ENCODE measurements around the gene RAPGEF3.

RAPGEF3 gene

GRCh38 chr12:47779943-47780504, 21.3 kb upstream of the RAPGEF3 start:
- DNase-seq (ENCODE audit: insufficient read length) (no peak), FAIRE-seq (no peak)
- TF ChIP-seq POLR2A (IDR thresholded peaks at IDR 0.05; ENCODE audit: low read depth, low read length) (no peak), POLR2AphosphoS5 (IDR thresholded peaks at IDR 0.05; ENCODE audit: low read depth, low read length) (no peak), TAF1 (IDR thresholded peaks at IDR 0.05; ENCODE audit: borderline replicate concordance, low read depth, low read length) (no peak)

GRCh38 chr12:47779301-47779942, 20.7 kb upstream of the RAPGEF3 start:
- peak; percentile 83 for DNase-seq (ENCODE audit: insufficient read length)
- TF ChIP-seq POLR2A (IDR thresholded peaks at IDR 0.05; ENCODE audit: low read depth, low read length) (no peak), POLR2AphosphoS5 (IDR thresholded peaks at IDR 0.05; ENCODE audit: low read depth, low read length) (no peak), TAF1 (IDR thresholded peaks at IDR 0.05; ENCODE audit: borderline replicate concordance, low read depth, low read length) (no peak)
- FAIRE-seq, result peak; percentile 92

DNA sequence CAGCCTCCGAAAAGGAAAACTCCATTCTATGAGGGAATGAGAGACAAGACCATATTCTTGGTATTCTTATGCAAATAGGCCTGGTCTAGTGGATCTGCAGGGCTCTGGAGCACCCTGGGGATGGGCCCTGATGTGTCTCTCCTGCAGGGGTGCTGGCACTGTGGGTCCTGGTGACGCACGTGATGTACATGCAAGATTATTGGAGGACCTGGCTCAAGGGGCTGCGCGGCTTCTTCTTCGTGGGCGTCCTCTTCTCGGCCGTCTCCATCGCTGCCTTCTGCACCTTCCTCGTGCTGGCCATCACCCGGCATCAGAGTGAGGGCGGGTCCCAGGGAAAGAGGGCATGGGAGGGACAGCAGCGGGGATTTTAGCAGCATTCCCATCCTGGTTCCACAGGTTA, 20.2 kb upstream of the RAPGEF3 start:
- DNase-seq (ENCODE audit: insufficient read length) (no peak), FAIRE-seq (no peak)

DNA sequence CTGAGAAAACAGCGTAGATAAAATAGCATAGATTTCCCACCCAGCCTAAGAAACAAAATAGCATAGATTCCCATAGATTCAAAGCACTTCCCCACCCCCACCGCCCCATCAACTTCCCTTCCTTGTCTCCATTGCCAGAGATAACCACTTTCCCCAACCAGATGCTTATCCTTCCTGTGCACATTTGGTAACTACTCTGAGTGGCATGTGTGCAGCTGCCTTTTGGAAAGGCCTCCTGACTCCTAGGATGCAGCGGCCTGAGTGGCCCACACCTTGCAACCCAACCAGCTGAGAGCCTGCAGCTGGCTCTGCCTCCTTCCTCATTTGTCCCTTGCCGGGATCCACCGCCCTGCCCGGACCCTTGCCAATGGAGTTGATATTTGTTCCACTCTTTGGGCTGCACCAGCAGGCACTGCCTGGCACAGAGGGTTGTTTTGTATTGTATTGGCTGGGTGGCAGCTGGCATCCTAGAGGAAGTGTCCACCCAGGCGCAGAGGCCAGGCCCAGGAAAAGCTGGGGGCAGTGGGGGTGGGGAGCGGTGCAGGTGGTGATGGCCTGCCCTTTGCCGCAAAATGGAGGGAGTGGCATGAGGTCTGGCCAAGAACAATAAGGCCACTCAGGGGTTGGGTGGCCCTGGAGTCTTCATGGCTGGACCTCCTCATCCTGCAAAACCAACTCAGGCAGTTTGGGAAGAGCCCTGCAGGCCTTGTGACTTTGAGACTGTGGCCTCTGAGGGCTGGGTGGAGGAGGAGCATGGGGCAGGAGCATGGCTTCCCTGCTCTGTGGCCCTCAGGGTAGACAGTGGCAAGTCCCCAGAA, 19.3 kb upstream of the RAPGEF3 start:
- FAIRE-seq (no peak), DNase-seq (ENCODE audit: insufficient read length) (no peak)
- TF ChIP-seq POLR2A (IDR thresholded peaks at IDR 0.05; ENCODE audit: low read depth, low read length), result no peak
- TF ChIP-seq POLR2AphosphoS5 (IDR thresholded peaks at IDR 0.05; ENCODE audit: low read depth, low read length), result no peak
- no peak for TF ChIP-seq TAF1 (IDR thresholded peaks at IDR 0.05; ENCODE audit: borderline replicate concordance, low read depth, low read length)

More for the DNA sequence above, 20.2 kb upstream of the RAPGEF3 start:
- TF ChIP-seq TAF1 (IDR thresholded peaks at IDR 0.05; ENCODE audit: borderline replicate concordance, low read depth, low read length) (no peak), POLR2A (IDR thresholded peaks at IDR 0.05; ENCODE audit: low read depth, low read length) (no peak), POLR2AphosphoS5 (IDR thresholded peaks at IDR 0.05; ENCODE audit: low read depth, low read length) (no peak)

DNA sequence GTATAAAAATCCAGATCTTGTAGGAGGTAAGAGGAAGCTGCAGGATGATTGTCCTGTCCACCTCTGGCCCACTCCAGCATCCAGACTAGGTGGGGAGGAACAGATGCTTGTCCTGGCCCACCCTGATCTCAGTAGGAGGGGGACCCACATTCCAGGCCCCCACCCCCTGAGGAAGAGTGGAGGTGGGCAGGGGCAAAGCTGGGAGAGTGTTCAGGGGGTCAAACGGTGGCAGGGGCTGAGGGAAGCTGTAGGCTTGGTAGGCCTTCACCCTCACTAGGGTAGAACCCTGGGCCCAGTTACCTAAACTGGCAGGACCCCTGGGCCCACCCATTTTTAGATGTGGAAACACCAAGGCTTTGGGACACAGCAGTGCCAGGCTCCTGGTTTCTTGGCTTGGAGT, 18.5 kb upstream of the RAPGEF3 start:
- DNase-seq (ENCODE audit: insufficient read length) (no peak), FAIRE-seq (no peak)
- no peak for TF ChIP-seq TAF1 (IDR thresholded peaks at IDR 0.05; ENCODE audit: borderline replicate concordance, low read depth, low read length)
- no peak for TF ChIP-seq POLR2AphosphoS5 (IDR thresholded peaks at IDR 0.05; ENCODE audit: low read depth, low read length)
- no peak for TF ChIP-seq POLR2A (IDR thresholded peaks at IDR 0.05; ENCODE audit: low read depth, low read length)

DNA sequence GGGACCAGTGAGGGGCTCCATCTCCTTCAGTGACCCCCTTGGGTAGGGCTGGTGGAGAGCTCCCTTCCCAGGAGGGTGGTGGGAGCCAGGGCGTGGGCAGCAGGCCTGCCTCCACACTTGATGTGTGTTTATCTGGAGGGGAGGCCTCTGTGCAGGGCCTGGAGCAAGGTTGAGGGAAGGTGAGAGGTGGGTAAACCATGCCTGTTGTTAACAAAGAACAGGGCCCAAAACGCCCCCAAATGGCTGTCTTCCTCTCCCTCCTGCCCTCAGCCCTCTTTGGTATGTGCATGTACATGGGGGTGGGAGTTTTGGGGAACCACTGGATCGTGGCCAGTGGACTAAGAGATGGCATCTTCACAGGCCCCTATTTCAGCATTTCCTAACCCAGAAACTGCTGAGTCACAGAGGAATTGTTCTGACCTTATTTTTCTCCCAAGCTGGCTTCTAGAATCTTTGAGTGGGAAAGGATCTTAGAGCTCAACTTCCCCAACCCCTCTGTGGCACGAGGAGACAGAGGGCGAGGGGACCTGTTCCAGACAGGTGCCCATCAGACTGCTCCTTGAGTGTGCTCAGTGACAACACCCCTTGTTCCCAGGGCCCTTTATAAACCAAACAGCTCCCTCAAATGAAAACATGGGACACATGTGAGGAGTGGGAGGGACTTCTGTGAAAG, 17.9 kb upstream of the RAPGEF3 start:
- TF ChIP-seq TAF1 (IDR thresholded peaks at IDR 0.05; ENCODE audit: borderline replicate concordance, low read depth, low read length), result no peak
- TF ChIP-seq POLR2A (IDR thresholded peaks at IDR 0.05; ENCODE audit: low read depth, low read length), result no peak
- no peak for TF ChIP-seq POLR2AphosphoS5 (IDR thresholded peaks at IDR 0.05; ENCODE audit: low read depth, low read length)
- FAIRE-seq (no peak), DNase-seq (ENCODE audit: insufficient read length) (no peak)

GRCh38 chr12:47775100-47775911, 16.6 kb upstream of the RAPGEF3 start:
- FAIRE-seq, result no peak
- no peak for TF ChIP-seq TAF1 (IDR thresholded peaks at IDR 0.05; ENCODE audit: borderline replicate concordance, low read depth, low read length)
- TF ChIP-seq POLR2AphosphoS5 (IDR thresholded peaks at IDR 0.05; ENCODE audit: low read depth, low read length), result no peak
- no peak for TF ChIP-seq POLR2A (IDR thresholded peaks at IDR 0.05; ENCODE audit: low read depth, low read length)
- DNase-seq (ENCODE audit: insufficient read length), result no peak

DNA sequence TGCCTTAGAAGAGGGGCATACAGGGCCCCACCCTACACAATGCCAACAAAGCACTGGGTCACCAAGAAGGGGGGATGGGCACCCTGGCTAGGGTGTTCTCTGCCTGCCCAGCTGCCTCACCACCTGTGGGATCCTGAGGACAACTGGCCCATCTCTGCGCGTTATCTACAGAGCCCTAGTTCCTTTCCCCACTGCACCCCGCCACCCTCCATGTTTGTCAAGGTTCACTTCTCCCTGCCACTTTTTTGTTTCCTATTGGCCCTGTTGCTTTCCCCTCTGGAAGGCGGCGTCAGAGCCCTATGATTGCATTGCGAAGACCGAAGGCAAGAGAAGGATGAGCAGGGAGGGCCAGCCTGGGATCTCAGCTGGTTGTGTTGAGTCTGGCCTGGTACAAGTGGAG, 16.0 kb upstream of the RAPGEF3 start:
- DNase-seq (ENCODE audit: insufficient read length) (no peak), FAIRE-seq (no peak)
- no peak for TF ChIP-seq POLR2AphosphoS5 (IDR thresholded peaks at IDR 0.05; ENCODE audit: low read depth, low read length)

DNA sequence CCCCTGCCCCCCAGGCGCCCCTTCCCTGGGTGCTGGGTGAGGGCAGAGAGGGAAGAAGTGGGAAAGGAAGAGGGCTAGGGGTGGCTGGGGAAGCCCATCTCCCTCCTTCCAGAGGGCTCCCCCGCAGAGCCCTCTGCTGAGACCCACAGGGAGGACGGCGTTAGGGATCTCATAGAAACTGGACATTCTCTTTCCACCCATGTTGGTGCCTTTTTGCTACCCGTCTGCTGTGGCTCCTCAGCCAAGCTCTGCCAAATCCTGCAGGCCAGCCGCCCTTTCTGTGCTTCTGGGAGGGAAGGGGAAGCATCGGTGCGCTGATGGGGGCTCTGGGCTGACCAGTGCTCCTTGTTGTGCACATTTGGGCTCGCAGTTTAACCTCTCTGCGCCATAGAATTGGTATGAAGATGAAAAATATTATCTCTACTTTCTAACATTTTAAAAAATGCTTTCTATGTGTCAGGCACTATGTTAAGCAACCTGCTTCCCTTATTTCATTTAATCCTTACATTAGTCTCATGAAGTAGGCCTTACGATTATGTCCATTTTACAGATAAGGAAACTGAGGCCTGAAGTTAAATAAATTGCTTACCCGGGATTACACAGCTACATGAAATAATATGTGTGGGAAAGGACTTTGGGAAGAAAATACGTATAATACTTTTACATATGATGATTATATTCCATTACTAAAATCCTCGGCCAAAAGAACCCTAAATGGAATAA, 15.3 kb upstream of the RAPGEF3 start:
- no peak for TF ChIP-seq POLR2AphosphoS5 (IDR thresholded peaks at IDR 0.05; ENCODE audit: low read depth, low read length)
- no peak for TF ChIP-seq POLR2A (IDR thresholded peaks at IDR 0.05; ENCODE audit: low read depth, low read length)
- TF ChIP-seq TAF1 (IDR thresholded peaks at IDR 0.05; ENCODE audit: borderline replicate concordance, low read depth, low read length), result no peak
- no peak for DNase-seq (ENCODE audit: insufficient read length)
- FAIRE-seq, result no peak

DNA sequence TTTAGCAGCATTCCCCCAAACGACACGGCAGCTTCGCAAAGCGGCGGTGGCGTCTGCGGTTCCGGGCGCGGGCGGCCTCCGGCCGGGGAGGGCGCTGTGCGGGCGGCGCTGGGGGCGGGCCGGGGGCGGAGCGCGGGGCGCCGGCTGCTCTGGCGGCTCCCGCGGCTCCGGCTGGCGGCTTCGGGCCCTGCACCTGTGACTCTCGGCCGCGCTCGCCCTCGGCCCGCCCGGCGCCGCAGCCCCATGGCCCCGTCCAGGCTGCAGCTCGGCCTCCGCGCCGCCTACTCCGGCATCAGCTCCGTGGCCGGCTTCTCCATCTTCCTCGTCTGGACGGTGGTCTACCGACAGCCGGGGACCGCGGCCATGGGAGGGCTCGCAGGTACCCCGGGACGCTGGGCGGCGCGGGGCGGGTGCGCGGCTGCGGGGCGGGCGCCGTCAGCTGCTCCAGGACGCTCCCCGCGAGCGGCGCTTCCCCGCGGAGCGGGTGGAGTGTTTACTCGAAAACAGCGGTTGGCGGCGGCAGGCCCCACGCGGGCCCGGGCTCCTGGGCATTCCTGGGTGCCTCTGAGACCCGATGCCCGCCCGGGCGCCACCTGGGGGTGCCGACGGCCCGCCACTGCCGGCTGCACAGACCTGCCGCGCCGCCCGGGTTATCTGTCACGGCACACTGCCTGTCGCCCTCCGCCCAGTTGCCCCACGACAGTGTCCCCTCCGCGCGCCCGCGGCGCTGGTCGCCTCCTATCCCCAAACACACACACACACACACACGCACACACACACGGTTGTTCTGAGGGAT, 14.6 kb upstream of the RAPGEF3 start, which contains the start of gene SLC48A1:
SLC48A1 (plus strand) TSS at position 177 of the 796 bp plus-strand sequence; CDS start at position 244, 67 bp downstream.
- no peak for TF ChIP-seq TAF1 (IDR thresholded peaks at IDR 0.05; ENCODE audit: borderline replicate concordance, low read depth, low read length)
- TF ChIP-seq POLR2AphosphoS5 (IDR thresholded peaks at IDR 0.05; ENCODE audit: low read depth, low read length), result no peak
- no peak for TF ChIP-seq POLR2A (IDR thresholded peaks at IDR 0.05; ENCODE audit: low read depth, low read length)
- DNase-seq (ENCODE audit: insufficient read length) (peak; percentile 94), FAIRE-seq (peak; percentile 44)
